GM23338 (cell line): ENCODE results near the gene TMC2. TPM values are rescaled to one million over a fixed set of nuclear protein-coding genes. Genes with fewer than 3 reads are reported as not detected.

Experiments
- ATAC-seq: fragments of 200-7000 bp; cut with Tn5 transposase; 3 replicates; pipeline ENCODE4 v1.9.1; 2020
- DNase-seq: peaks from one replicate; pipeline ENCODE4 v3.0.0-alpha.2; 2015; ENCODE audit warnings: low spot score
- H2AFZ ChIP-seq: fragments of 200-600 bp; sonication (generic); 2 replicates; pipeline ENCODE4 v1.8.0; 2016; ENCODE audit warnings: antibody characterized with exemption, mild to moderate bottlenecking, moderate library complexity
- H3F3A ChIP-seq: fragments of 200-600 bp; sonication (generic); replicated peaks from 2 replicates; pipeline ENCODE4 v1.8.0; 2017; ENCODE audit warnings: antibody characterized with exemption, mixed run types, low read depth
- H3K27ac ChIP-seq: fragments of 200-600 bp; sonication (generic); 2 replicates; pipeline ENCODE4 v1.6.1; 2016; ENCODE audit warnings: low read depth
- H3K27me3 ChIP-seq: fragments of 200-600 bp; sonication (generic); 2 replicates; pipeline ENCODE4 v1.8.0; 2016; ENCODE audit warnings: mild to moderate bottlenecking, mixed run types, moderate library complexity; ENCODE audit not compliant: insufficient read depth
- H3K36me3 ChIP-seq: fragments of 200-600 bp; sonication (generic); 2 replicates; pipeline ENCODE4 v1.8.0; 2016; ENCODE audit warnings: mild to moderate bottlenecking; ENCODE audit not compliant: insufficient read depth
- H3K4me1 ChIP-seq: fragments of 200-600 bp; sonication (generic); 2 replicates; pipeline ENCODE4 v1.8.0; 2016; ENCODE audit warnings: mild to moderate bottlenecking, moderate library complexity; ENCODE audit not compliant: insufficient read depth
- H3K4me2 ChIP-seq: fragments of 200-600 bp; sonication (generic); 2 replicates; pipeline ENCODE4 v1.7.1; 2017; ENCODE audit warnings: mixed run types
- H3K4me3 ChIP-seq: fragments of 200-600 bp; sonication (generic); 2 replicates; pipeline ENCODE4 v1.6.1; 2016; ENCODE audit warnings: mixed run types
- H3K79me2 ChIP-seq: fragments of 200-600 bp; sonication (generic); replicated peaks from 2 replicates; pipeline ENCODE4 v1.8.0; 2017; ENCODE audit warnings: mild to moderate bottlenecking; ENCODE audit not compliant: insufficient read depth
- H3K9me2 ChIP-seq: fragments of 200-600 bp; sonication (generic); 2 replicates; pipeline ENCODE4 v1.8.0; 2017; ENCODE audit not compliant: insufficient read depth
- H4K20me1 ChIP-seq: fragments of 200-600 bp; sonication (generic); replicated peaks from 2 replicates; pipeline ENCODE4 v1.8.0; 2017; ENCODE audit warnings: mild to moderate bottlenecking; ENCODE audit not compliant: insufficient read depth
- H3K27ac Mint-ChIP-seq: 2 replicates; pipeline ENCODE4 v1.8.0; 2020; ENCODE audit warnings: inconsistent platforms, mild to moderate bottlenecking, moderate library complexity, mixed read lengths
- H3K27me3 Mint-ChIP-seq: 3 replicates; pipeline ENCODE4 v1.8.0; 2022; ENCODE audit warnings: low read depth, mild to moderate bottlenecking, moderate library complexity, mixed read lengths, inconsistent platforms; ENCODE audit not compliant: insufficient read depth, poor library complexity
- H3K36me3 Mint-ChIP-seq: 3 replicates; pipeline ENCODE4 v1.8.0; 2021; ENCODE audit warnings: low read depth, mild to moderate bottlenecking, inconsistent platforms, moderate library complexity, mixed read lengths
- H3K4me1 Mint-ChIP-seq: 3 replicates; pipeline ENCODE4 v1.8.0; 2020; ENCODE audit warnings: mild to moderate bottlenecking, inconsistent platforms, mixed read lengths
- H3K4me3 Mint-ChIP-seq: 3 replicates; pipeline ENCODE4 v1.8.0; 2021; ENCODE audit warnings: moderate library complexity, mild to moderate bottlenecking, inconsistent platforms, mixed read lengths
- H3K9me3 Mint-ChIP-seq: 3 replicates; pipeline ENCODE4 v1.8.0; 2020; ENCODE audit warnings: moderate library complexity, mild to moderate bottlenecking, inconsistent platforms, mixed read lengths
- CREB1 ChIP-seq: fragments of 250-450 bp; sonication (Bioruptor Pico); IDR thresholded peaks from 2 replicates; pipeline ENCODE4 v1.5.0; 2020; ENCODE audit warnings: low read depth, mild to moderate bottlenecking, moderate library complexity
- EZH2 ChIP-seq: fragments of 200-600 bp; sonication (generic); IDR thresholded peaks from one replicate; pipeline ENCODE4 v1.8.0; 2017; ENCODE audit warnings: antibody characterized with exemption, mild to moderate bottlenecking, low read depth; ENCODE audit not compliant: unreplicated experiment
- EZH2phosphoT487 ChIP-seq: fragments of 200-600 bp; sonication (generic); IDR thresholded peaks from one replicate; pipeline ENCODE4 v1.8.1; 2018; ENCODE audit warnings: antibody characterized with exemption; ENCODE audit not compliant: unreplicated experiment
- JUNB ChIP-seq: IDR thresholded peaks from one replicate; pipeline ENCODE4 v1.6.1; 2016; ENCODE audit warnings: antibody characterized with exemption; ENCODE audit not compliant: unreplicated experiment
- NANOG ChIP-seq: IDR thresholded peaks from 2 replicates; pipeline ENCODE4 v1.6.1; 2016; ENCODE audit warnings: antibody characterized with exemption, borderline replicate concordance
- POLR2AphosphoS5 ChIP-seq: IDR thresholded peaks from 2 replicates; pipeline ENCODE4 v1.6.1; 2016; ENCODE audit warnings: antibody characterized with exemption, low read depth
- STAT1 ChIP-seq: IDR thresholded peaks from one replicate; pipeline ENCODE4 v1.6.1; 2016; ENCODE audit warnings: antibody characterized with exemption; ENCODE audit not compliant: unreplicated experiment
- ZNF114 ChIP-seq: fragments of 250-450 bp; sonication (Bioruptor Pico); IDR thresholded peaks from 2 replicates; pipeline ENCODE4 v1.5.0; 2020; ENCODE audit warnings: mild to moderate bottlenecking, moderate library complexity
- polyA plus RNA-seq: library from polyadenylated mRNA; unstranded; fragments of >200 nt; fragmentation: Nextera tagmentation; extraction: Ambion mirVana; gene quantifications from 2 replicates; pipeline ENCODE4 v1.2.1, GENCODE V29; 2016
- total RNA-seq: library from RNA; depleted of rRNA; stranded (reverse); fragments of >200 nt; shearing (Covaris generic); gene quantifications from 2 replicates; pipeline ENCODE4 v1.2.3, GENCODE V29; 2014
- TF ChIP-seq, protein P1 (sequence below): IDR thresholded peaks from one replicate; pipeline ENCODE4 v1.6.1; 2018; ENCODE audit warnings: antibody characterized with exemption; ENCODE audit not compliant: unreplicated experiment
- TF ChIP-seq, protein P2 (sequence below): fragments of 250-450 bp; sonication (Bioruptor Pico); IDR thresholded peaks from 2 replicates; pipeline ENCODE4 v1.5.0; 2020; ENCODE audit warnings: mild to moderate bottlenecking, moderate library complexity
- TF ChIP-seq, protein P3 (sequence below), 2 experiments: fragments of 200-600 bp in 1 of 2; sonication (generic) in 1 of 2; conservative IDR thresholded peaks; 2 replicates each; pipeline versions ENCODE4 v1.5.1 to v1.6.1; 2016 to 2017; ENCODE audit warnings: antibody characterized with exemption in 2 of 2, low read depth in 2 of 2, mild to moderate bottlenecking in 2 of 2, moderate library complexity in 1 of 2
- TF ChIP-seq, protein P4 (sequence below): IDR thresholded peaks from 2 replicates; pipeline ENCODE4 v1.6.1; 2016; ENCODE audit warnings: antibody characterized with exemption

TMC2 gene
- total and polyA plus RNA-seq, 2 experiments from 2014 or later = not detected

DNA sequence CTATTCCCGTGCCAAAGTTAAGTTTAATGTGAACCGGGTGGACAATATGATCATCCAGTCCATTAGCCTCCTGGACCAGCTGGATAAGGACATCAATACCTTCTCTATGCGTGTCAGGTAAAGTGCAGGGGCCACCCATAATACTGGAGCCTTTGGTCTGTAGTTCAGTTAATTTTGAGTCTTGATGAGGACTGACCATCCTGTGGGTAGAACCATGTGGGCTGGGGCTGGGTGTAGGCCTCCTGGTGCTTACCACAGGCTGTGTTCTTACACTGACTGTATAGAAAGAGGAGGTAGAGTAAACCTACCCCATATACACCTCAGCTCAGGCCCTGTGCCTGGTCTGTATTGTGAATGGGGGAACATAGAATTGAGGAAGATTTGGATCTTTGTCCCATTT, 118.5 kb downstream of the TMC2 start:
- ATAC-seq (no peak), DNase-seq (no peak)
- Histone ChIP-seq H3F3A (peaks cover 66% of the 10 kb centered on the region), H3K4me1 (peaks cover 15% of the 10 kb centered on the region), H3K4me2 (peak overlapping the region; percentile 100), H4K20me1 (peaks cover 56% of the 10 kb centered on the region), H3K27me3 (no peaks in the 10 kb centered on the region), H3K79me2 (peaks cover 48% of the 10 kb centered on the region), H2AFZ (no peak overlapping the region), H3K27ac (peak overlapping the region; percentile 85; the same call in 1 of the 2 replicates), H3K9me2 (no peaks in the 10 kb centered on the region), H3K36me3 (peaks cover 56% of the 10 kb centered on the region), H3K4me3 (peak overlapping the region; percentile 99)
- Mint-ChIP-seq H3K4me3 (peak overlapping the region; percentile 94), H3K9me3 (peaks cover 4% of the 10 kb centered on the region), H3K36me3 (peaks cover 73% of the 10 kb centered on the region), H3K27ac (peak overlapping the region; percentile 86; the same call in 1 of the 2 replicates), H3K4me1 (peaks cover 20% of the 10 kb centered on the region), H3K27me3 (peaks cover 30% of the 10 kb centered on the region)
- no peak for TF ChIP-seq CREB1 (CRISPR knock-in tag)
- no peak for TF ChIP-seq JUNB
- TF ChIP-seq EZH2phosphoT487 = no peak
- TF ChIP-seq, protein P1, sequence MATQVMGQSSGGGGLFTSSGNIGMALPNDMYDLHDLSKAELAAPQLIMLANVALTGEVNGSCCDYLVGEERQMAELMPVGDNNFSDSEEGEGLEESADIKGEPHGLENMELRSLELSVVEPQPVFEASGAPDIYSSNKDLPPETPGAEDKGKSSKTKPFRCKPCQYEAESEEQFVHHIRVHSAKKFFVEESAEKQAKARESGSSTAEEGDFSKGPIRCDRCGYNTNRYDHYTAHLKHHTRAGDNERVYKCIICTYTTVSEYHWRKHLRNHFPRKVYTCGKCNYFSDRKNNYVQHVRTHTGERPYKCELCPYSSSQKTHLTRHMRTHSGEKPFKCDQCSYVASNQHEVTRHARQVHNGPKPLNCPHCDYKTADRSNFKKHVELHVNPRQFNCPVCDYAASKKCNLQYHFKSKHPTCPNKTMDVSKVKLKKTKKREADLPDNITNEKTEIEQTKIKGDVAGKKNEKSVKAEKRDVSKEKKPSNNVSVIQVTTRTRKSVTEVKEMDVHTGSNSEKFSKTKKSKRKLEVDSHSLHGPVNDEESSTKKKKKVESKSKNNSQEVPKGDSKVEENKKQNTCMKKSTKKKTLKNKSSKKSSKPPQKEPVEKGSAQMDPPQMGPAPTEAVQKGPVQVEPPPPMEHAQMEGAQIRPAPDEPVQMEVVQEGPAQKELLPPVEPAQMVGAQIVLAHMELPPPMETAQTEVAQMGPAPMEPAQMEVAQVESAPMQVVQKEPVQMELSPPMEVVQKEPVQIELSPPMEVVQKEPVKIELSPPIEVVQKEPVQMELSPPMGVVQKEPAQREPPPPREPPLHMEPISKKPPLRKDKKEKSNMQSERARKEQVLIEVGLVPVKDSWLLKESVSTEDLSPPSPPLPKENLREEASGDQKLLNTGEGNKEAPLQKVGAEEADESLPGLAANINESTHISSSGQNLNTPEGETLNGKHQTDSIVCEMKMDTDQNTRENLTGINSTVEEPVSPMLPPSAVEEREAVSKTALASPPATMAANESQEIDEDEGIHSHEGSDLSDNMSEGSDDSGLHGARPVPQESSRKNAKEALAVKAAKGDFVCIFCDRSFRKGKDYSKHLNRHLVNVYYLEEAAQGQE = no peak
- TF ChIP-seq, protein P2, sequence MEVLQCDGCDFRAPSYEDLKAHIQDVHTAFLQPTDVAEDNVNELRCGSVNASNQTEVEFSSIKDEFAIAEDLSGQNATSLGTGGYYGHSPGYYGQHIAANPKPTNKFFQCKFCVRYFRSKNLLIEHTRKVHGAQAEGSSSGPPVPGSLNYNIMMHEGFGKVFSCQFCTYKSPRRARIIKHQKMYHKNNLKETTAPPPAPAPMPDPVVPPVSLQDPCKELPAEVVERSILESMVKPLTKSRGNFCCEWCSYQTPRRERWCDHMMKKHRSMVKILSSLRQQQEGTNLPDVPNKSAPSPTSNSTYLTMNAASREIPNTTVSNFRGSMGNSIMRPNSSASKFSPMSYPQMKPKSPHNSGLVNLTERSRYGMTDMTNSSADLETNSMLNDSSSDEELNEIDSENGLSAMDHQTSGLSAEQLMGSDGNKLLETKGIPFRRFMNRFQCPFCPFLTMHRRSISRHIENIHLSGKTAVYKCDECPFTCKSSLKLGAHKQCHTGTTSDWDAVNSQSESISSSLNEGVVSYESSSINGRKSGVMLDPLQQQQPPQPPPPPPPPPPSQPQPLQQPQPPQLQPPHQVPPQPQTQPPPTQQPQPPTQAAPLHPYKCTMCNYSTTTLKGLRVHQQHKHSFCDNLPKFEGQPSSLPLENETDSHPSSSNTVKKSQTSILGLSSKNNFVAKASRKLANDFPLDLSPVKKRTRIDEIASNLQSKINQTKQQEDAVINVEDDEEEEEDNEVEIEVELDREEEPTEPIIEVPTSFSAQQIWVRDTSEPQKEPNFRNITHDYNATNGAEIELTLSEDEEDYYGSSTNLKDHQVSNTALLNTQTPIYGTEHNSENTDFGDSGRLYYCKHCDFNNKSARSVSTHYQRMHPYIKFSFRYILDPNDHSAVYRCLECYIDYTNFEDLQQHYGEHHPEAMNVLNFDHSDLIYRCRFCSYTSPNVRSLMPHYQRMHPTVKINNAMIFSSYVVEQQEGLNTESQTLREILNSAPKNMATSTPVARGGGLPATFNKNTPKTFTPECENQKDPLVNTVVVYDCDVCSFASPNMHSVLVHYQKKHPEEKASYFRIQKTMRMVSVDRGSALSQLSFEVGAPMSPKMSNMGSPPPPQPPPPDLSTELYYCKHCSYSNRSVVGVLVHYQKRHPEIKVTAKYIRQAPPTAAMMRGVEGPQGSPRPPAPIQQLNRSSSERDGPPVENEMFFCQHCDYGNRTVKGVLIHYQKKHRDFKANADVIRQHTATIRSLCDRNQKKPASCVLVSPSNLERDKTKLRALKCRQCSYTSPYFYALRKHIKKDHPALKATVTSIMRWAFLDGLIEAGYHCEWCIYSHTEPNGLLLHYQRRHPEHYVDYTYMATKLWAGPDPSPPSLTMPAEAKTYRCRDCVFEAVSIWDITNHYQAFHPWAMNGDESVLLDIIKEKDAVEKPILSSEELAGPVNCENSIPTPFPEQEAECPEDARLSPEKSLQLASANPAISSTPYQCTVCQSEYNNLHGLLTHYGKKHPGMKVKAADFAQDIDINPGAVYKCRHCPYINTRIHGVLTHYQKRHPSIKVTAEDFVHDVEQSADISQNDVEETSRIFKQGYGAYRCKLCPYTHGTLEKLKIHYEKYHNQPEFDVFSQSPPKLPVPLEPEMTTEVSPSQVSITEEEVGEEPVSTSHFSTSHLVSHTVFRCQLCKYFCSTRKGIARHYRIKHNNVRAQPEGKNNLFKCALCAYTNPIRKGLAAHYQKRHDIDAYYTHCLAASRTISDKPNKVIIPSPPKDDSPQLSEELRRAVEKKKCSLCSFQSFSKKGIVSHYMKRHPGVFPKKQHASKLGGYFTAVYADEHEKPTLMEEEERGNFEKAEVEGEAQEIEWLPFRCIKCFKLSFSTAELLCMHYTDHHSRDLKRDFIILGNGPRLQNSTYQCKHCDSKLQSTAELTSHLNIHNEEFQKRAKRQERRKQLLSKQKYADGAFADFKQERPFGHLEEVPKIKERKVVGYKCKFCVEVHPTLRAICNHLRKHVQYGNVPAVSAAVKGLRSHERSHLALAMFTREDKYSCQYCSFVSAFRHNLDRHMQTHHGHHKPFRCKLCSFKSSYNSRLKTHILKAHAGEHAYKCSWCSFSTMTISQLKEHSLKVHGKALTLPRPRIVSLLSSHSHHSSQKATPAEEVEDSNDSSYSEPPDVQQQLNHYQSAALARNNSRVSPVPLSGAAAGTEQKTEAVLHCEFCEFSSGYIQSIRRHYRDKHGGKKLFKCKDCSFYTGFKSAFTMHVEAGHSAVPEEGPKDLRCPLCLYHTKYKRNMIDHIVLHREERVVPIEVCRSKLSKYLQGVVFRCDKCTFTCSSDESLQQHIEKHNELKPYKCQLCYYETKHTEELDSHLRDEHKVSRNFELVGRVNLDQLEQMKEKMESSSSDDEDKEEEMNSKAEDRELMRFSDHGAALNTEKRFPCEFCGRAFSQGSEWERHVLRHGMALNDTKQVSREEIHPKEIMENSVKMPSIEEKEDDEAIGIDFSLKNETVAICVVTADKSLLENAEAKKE (CRISPR knock-in tag) = no peak
- TF ChIP-seq POLR2AphosphoS5 = no peak
- TF ChIP-seq NANOG = no peak
- no peak for TF ChIP-seq EZH2
- no peak for TF ChIP-seq STAT1
- TF ChIP-seq, protein P3, sequence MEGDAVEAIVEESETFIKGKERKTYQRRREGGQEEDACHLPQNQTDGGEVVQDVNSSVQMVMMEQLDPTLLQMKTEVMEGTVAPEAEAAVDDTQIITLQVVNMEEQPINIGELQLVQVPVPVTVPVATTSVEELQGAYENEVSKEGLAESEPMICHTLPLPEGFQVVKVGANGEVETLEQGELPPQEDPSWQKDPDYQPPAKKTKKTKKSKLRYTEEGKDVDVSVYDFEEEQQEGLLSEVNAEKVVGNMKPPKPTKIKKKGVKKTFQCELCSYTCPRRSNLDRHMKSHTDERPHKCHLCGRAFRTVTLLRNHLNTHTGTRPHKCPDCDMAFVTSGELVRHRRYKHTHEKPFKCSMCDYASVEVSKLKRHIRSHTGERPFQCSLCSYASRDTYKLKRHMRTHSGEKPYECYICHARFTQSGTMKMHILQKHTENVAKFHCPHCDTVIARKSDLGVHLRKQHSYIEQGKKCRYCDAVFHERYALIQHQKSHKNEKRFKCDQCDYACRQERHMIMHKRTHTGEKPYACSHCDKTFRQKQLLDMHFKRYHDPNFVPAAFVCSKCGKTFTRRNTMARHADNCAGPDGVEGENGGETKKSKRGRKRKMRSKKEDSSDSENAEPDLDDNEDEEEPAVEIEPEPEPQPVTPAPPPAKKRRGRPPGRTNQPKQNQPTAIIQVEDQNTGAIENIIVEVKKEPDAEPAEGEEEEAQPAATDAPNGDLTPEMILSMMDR (conservative IDR thresholded peaks at IDR 0.05; ENCODE audit: low read depth in 2 of 2) = no peak
- TF ChIP-seq ZNF114 (CRISPR knock-in tag) = no peak
- TF ChIP-seq, protein P4, sequence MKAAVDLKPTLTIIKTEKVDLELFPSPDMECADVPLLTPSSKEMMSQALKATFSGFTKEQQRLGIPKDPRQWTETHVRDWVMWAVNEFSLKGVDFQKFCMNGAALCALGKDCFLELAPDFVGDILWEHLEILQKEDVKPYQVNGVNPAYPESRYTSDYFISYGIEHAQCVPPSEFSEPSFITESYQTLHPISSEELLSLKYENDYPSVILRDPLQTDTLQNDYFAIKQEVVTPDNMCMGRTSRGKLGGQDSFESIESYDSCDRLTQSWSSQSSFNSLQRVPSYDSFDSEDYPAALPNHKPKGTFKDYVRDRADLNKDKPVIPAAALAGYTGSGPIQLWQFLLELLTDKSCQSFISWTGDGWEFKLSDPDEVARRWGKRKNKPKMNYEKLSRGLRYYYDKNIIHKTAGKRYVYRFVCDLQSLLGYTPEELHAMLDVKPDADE = no peak
